GM10847 (cell line): ENCODE measurements around the gene BMI1.

Source experiments
- POLR2A ChIP-seq: IDR thresholded peaks from 2 replicates; pipeline ENCODE4 v1.6.1; 2011; ENCODE audit not compliant: insufficient read length; ENCODE audit errors: extremely low read depth

BMI1 gene

GRCh38 chr10:22368402-22368801, 47.5 kb downstream of the BMI1 start:
- TF ChIP-seq POLR2A, result no peak

DNA sequence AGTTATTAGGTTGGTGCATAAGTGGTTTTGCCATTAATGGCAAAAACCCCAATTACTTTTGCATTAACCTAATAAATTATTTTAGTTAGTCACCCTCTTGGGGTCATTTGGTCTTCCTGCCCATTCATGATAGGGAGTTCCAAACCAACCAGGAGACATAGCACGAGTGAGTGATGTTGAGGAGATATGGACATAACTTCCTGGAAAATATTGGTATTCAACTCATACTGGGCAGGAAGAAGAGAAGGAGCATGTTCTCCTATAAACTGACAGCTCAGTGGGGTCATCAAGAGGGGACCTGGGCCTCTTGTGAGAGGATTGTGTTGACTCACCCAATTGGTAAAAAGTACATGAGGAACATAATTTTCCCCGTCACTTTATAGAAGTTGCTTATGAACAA, 48.1 kb downstream of the BMI1 start:
- no peak for TF ChIP-seq POLR2A

GRCh38 chr10:22369434-22370072, 48.7 kb downstream of the BMI1 start:
- TF ChIP-seq POLR2A, result no peak

GRCh38 chr10:22370320-22370719, 49.4 kb downstream of the BMI1 start:
- no peak for TF ChIP-seq POLR2A

DNA sequence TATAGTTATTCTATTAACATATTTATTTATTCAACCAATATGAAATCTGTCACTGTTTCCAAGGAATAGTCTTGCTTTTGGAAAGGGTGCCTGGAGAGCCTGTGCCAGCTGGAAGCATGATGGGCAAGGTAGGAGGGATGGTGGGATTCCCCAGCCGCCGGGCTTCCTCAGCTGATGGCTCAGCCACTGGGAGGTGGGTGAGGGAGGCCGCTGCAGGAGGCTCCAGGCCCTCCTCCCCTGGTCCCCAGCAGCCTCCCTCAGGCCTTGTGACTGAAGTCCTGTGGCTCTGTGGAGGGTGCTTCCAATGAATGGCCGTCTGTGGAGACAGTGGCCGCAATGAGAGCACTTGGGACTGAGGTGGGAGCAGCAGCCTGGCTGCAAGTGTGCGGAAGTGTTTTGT, 51.4 kb downstream of the BMI1 start:
- no peak for TF ChIP-seq POLR2A

DNA sequence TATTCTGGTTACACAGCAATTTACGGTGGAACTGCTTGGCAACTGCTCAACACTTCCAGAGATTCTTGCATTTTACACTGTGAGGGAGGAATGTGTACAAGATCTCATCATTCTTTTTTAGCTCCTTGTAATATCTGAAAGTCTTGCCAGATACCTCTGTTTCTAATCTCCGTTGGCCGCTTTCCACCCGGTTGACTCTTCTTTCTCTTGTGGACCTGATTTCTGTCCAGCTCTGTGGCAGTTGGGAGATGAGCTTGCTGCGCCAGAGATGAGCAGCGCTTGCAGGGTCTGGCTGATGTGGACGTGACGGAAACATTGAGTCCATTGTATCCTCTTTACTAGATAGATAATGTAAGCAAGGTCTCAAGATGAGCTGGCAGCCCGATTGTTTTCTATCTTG, 52.0 kb downstream of the BMI1 start:
- TF ChIP-seq POLR2A, result no peak

DNA sequence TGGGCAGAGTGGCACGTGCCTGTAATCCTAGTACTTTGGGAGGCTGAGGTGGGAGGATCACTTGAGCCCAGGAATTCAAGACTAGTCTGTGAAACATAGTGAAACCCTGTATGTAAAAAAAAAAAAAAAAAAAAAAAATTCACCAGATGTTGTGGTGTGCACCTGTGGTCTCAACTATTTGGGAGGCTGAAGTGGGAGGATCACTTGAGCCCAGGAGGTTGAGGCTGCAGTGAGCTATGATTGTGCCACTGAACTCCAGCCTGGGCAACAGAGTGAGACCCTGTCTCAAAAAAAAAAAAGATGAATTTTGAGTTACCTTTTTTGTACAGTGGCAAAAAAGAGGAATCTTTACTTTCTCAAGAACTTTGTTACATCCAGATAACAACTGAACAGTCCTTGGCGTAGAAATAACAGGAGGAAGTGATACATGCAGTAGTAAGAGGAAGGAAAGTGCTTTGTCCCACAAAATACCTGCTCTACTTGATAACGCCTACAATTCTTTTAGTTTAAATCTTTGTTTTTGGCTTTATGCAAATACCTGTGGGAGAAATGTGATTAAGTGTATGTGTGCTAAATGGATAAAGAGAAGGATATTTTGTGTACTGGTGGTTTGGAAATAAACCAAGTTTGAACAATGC, 53.7 kb downstream of the BMI1 start:
- no peak for TF ChIP-seq POLR2A

DNA sequence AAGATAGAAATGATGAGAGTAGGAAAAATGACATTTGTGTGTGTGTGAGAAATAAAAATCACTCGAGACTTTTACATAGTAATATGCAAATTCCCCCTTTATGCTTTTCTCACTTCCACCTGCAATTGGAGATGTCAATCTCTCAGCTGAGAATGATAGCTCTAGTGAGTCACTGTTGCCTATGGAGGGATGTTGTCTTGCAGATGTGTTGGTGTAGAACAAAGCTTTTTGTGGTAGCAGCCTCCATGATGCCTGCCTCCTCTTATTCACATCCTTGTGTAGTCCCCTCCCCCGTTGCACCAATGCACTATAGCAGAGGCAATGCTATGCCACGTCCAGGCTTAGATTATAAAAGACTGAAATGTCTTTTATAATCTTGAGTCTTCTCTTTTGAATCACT, 58.2 kb downstream of the BMI1 start:
- no peak for TF ChIP-seq POLR2A
